ENCODE results near the gene RBM43. TPM values are rescaled to one million over a fixed set of nuclear protein-coding genes. Genes with fewer than 3 reads are reported as not detected.

Gene RBM43
- total RNA-seq, 2 experiments from 2014 or later = 0.25 to 0.91 TPM

DNA sequence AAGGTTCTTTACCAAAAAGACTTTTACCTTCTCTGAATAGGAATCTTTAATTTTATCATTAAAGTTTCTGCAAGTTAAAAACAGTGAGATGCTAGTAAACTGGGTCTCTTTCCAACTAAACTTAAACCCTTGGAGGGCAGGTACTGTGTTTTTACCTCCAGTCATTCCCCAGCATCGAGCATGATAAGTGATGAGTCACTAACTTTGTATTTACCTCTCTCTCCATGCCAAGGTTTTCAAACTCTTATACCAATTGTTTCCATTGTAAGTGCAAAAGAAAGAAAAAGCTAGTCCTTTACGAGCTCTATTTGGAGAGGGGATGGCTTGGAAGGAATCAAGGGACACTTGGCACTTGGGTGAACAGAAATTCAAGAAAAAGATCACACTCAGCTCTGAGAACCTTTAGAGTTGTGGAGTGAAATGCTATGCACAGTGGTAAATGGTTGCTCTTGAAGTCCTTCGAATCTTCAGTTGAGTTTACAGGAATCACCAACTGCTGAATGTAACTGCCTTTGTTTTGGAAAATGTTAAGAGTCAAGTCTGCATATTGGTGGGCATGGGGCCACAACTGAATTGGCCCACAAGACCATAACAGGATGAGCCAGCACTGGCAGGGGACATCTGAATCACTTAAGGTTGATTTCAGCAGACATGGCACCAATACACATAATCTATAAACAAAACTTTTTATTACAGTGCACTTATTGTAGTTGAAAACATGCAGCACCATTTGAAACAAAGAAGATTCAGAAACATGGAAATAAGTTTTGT is 8.3 kb upstream of the RBM43 start:
- Histone ChIP-seq H3K36me3 (ENCODE audit: insufficient read depth, low read length) (peaks cover 24% of the 10 kb centered on the region), H3K9me3 (ENCODE audit: low read length) (no peaks in the 10 kb centered on the region), H3K4me1 (ENCODE audit: insufficient read depth, low read length, poor library complexity, severe bottlenecking) (no peaks in the 10 kb centered on the region), H3K27ac (ENCODE audit: low read depth, low read length, poor library complexity, severe bottlenecking) (no peak overlapping the region), H3K4me2 (ENCODE audit: low read length) (no peak overlapping the region), H2AFZ (ENCODE audit: low read length) (no peak overlapping the region), H3K4me3 (ENCODE audit: low read depth, low read length, poor library complexity, severe bottlenecking) (no peak overlapping the region), H3K9me2 (ENCODE audit: insufficient read depth, low read length) (no peaks in the 10 kb centered on the region), H3K79me2 (ENCODE audit: insufficient read depth, low read depth, low read length) (no peaks in the 10 kb centered on the region), H4K20me1 (ENCODE audit: insufficient read depth, low read length) (no peaks in the 10 kb centered on the region)
- no peak for TF ChIP-seq EZH2phosphoT487 (IDR thresholded peaks at IDR 0.05; ENCODE audit: borderline replicate concordance, low read depth, low read length)
- TF ChIP-seq, protein P1, sequence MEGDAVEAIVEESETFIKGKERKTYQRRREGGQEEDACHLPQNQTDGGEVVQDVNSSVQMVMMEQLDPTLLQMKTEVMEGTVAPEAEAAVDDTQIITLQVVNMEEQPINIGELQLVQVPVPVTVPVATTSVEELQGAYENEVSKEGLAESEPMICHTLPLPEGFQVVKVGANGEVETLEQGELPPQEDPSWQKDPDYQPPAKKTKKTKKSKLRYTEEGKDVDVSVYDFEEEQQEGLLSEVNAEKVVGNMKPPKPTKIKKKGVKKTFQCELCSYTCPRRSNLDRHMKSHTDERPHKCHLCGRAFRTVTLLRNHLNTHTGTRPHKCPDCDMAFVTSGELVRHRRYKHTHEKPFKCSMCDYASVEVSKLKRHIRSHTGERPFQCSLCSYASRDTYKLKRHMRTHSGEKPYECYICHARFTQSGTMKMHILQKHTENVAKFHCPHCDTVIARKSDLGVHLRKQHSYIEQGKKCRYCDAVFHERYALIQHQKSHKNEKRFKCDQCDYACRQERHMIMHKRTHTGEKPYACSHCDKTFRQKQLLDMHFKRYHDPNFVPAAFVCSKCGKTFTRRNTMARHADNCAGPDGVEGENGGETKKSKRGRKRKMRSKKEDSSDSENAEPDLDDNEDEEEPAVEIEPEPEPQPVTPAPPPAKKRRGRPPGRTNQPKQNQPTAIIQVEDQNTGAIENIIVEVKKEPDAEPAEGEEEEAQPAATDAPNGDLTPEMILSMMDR (conservative IDR thresholded peaks at IDR 0.05; ENCODE audit: low read length) = no peak
- POLR2A ChIA-PET = no interaction called here
- intact Hi-C loops (cut with micrococcal nuclease; ENCODE audit: unreplicated experiment) = no loop called here
- CTCF ChIA-PET (ENCODE audit: unreplicated experiment) = no interaction called here
- no peak for DNase-seq (ENCODE audit: low spot score)
- no TSS peak for BruUV-seq (replicated peaks)

DNA sequence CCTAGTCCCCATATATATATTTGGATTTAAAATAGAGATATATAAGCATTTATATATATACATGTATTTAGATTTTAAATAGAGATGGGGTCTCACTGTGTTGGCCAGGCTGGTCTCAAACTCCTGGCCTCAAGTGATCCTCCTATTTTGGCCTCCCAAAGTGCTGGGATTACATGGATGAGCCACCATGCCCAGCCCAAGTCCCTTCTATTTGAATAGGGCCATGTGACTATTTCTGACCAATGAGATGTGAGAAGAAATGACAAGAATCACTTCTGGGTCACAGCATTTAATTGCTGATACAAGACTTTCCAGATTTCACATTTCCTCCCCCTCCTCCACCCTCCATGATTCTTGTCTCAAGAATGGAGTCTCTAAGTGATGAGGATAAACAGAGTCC is 6.4 kb upstream of the RBM43 start:
- Histone ChIP-seq H3K9me3 (ENCODE audit: low read length) (no peaks in the 10 kb centered on the region), H3K79me2 (ENCODE audit: insufficient read depth, low read depth, low read length) (no peaks in the 10 kb centered on the region), H3K4me3 (ENCODE audit: low read depth, low read length, poor library complexity, severe bottlenecking) (no peak overlapping the region), H3K36me3 (ENCODE audit: insufficient read depth, low read length) (peaks cover 19% of the 10 kb centered on the region), H4K20me1 (ENCODE audit: insufficient read depth, low read length) (no peaks in the 10 kb centered on the region), H3K4me1 (ENCODE audit: insufficient read depth, low read length, poor library complexity, severe bottlenecking) (no peaks in the 10 kb centered on the region), H3K9me2 (ENCODE audit: insufficient read depth, low read length) (no peaks in the 10 kb centered on the region), H2AFZ (ENCODE audit: low read length) (no peak overlapping the region), H3K27ac (ENCODE audit: low read depth, low read length, poor library complexity, severe bottlenecking) (no peak overlapping the region), H3K4me2 (ENCODE audit: low read length) (no peak overlapping the region)
- intact Hi-C loops (cut with micrococcal nuclease; ENCODE audit: unreplicated experiment) = no loop called here
- ChIA-PET POLR2A (interaction anchor here (1.1 kb wide), 1 partner anchor 30 kb away, joined by 4 read pairs; no protein-coding TSS in a partner anchor), CTCF (ENCODE audit: unreplicated experiment) (no interaction called here)
- DNase-seq (ENCODE audit: low spot score) = no peak
- no TSS peak for BruUV-seq (replicated peaks)
- TF ChIP-seq, protein P1 (conservative IDR thresholded peaks at IDR 0.05; ENCODE audit: low read length) = no peak
- TF ChIP-seq EZH2phosphoT487 (IDR thresholded peaks at IDR 0.05; ENCODE audit: borderline replicate concordance, low read depth, low read length) = no peak

DNA sequence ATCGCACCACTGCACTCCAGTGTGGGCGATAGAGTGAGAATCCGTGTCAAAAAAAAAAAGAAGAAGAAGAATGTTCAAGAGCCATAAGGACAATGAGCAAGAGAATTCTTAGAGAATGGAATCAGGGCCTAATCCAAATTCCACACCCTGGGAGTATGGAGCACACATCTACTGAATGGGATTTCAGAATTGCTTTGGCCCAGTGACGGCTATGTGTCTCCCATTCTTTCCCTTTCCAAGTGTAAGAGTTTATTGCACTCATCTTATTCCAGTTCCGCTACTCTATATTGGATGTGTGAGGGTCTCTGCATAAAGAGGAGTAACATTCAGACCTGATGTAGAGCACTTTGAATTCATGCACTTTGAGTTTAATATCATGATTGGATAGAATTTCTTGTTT is 5.9 kb upstream of the RBM43 start:
- intact Hi-C loops (cut with micrococcal nuclease; ENCODE audit: unreplicated experiment) = no loop called here
- TF ChIP-seq, protein P1 (conservative IDR thresholded peaks at IDR 0.05; ENCODE audit: low read length) = no peak
- TF ChIP-seq EZH2phosphoT487 (IDR thresholded peaks at IDR 0.05; ENCODE audit: borderline replicate concordance, low read depth, low read length) = no peak
- ChIA-PET POLR2A (no interaction called here), CTCF (ENCODE audit: unreplicated experiment) (no interaction called here)
- Histone ChIP-seq H3K4me1 (ENCODE audit: insufficient read depth, low read length, poor library complexity, severe bottlenecking) (no peaks in the 10 kb centered on the region), H3K9me3 (ENCODE audit: low read length) (no peaks in the 10 kb centered on the region), H3K4me2 (ENCODE audit: low read length) (no peak overlapping the region), H3K79me2 (ENCODE audit: insufficient read depth, low read depth, low read length) (no peaks in the 10 kb centered on the region), H3K27ac (ENCODE audit: low read depth, low read length, poor library complexity, severe bottlenecking) (no peak overlapping the region), H3K36me3 (ENCODE audit: insufficient read depth, low read length) (peaks cover 19% of the 10 kb centered on the region), H2AFZ (ENCODE audit: low read length) (no peak overlapping the region), H3K9me2 (ENCODE audit: insufficient read depth, low read length) (no peaks in the 10 kb centered on the region), H3K4me3 (ENCODE audit: low read depth, low read length, poor library complexity, severe bottlenecking) (no peak overlapping the region), H4K20me1 (ENCODE audit: insufficient read depth, low read length) (no peaks in the 10 kb centered on the region)
- no peak for DNase-seq (ENCODE audit: low spot score)
- BruUV-seq (replicated peaks) = no TSS peak
